SJSA1 (cell line): Measurements from ENCODE around the gene KDM8. TPM values are rescaled to one million over a fixed set of nuclear protein-coding genes. Genes with fewer than 3 reads are reported as not detected.

Experiments used
- total RNA-seq: library from RNA; depleted of rRNA; stranded (reverse); fragments of >200 nt; shearing (Covaris generic); gene quantifications from 2 replicates; pipeline ENCODE4 v1.2.3, GENCODE V29; 2014; rRNA removed

The KDM8 gene
- total RNA-seq, 1 experiment from 2014 or later, result 2.5 TPM

Other genes with a start within 250 kb of the KDM8 start
- gene C16orf82, start 136.6 kb upstream of the KDM8 start, total RNA-seq, result not detected in 2 replicates
- 62.6 and 92.1 TPM in 2 replicates for gene NSMCE1, start 65.2 kb downstream of the KDM8 start, total RNA-seq
- 5.1 and 8.1 TPM in 2 replicates for gene IL4R, start 110.4 kb downstream of the KDM8 start, total RNA-seq
- gene IL21R, start 198.6 kb downstream of the KDM8 start, total RNA-seq, result 0.16 and 0.34 TPM in 2 replicates